Gastroesophageal sphincter (tissue), 4 donors: ENCODE results near the gene OTOP3. TPM values are rescaled to one million over a fixed set of nuclear protein-coding genes. Genes with fewer than 3 reads are reported as not detected.

Experiments
- ATAC-seq: fragments of 150-250 bp; one replicate; pipeline ENCODE4 v1.9.1; 2016; ENCODE audit warnings: mild to moderate bottlenecking, moderate library complexity
- H3K27ac ChIP-seq, 4 donors: fragments of 200-600 bp; sonication (generic) in 3 of 4; 1 replicate in 3 of 4; 2 replicates in 1 of 4; pipeline ENCODE4 v1.5.1; 2016 to 2019
- H3K27me3 ChIP-seq: fragments of 200-600 bp; sonication (generic); one replicate; pipeline ENCODE4 v1.5.1; 2019
- H3K36me3 ChIP-seq, 2 donors: fragments of 200-600 bp; sonication (generic); one replicate each; pipeline ENCODE4 v1.5.1; 2019; ENCODE audit warnings: control low read depth in 1 of 2
- H3K4me1 ChIP-seq, 3 donors: fragments of 200-600 bp; sonication (generic); 1 replicate in 2 of 3; 2 replicates in 1 of 3; pipeline ENCODE4 v1.5.1; 2016 to 2019; ENCODE audit warnings: control low read depth in 2 of 3
- H3K4me3 ChIP-seq, 2 donors: fragments of 200-600 bp; sonication (generic); one replicate each; pipeline ENCODE4 v1.5.1; 2019; ENCODE audit warnings: mild to moderate bottlenecking in 1 of 2, moderate library complexity in 1 of 2
- H3K9me3 ChIP-seq, 3 donors: fragments of 200-600 bp; sonication (generic); one replicate each; pipeline ENCODE4 v1.5.1; 2017 to 2019; ENCODE audit warnings: control low read depth in 2 of 3
- CTCF ChIP-seq, 4 experiments: fragments of 200-600 bp in 2 of 4; fragments of 450-650 bp in 2 of 4; sonication (generic) in 1 of 4; IDR thresholded peaks; one replicate each; pipeline ENCODE4 v1.5.1; 2017 to 2019; ENCODE audit warnings: antibody characterized with exemption in 4 of 4, mild to moderate bottlenecking in 2 of 4, moderate library complexity in 2 of 4
- EP300 ChIP-seq: sonication (generic); formaldehyde crosslinking; IDR thresholded peaks from one replicate; pipeline ENCODE4 v1.6.1; 2017; ENCODE audit warnings: antibody characterized with exemption, mild to moderate bottlenecking
- POLR2A ChIP-seq, 2 donors: fragments of 450-650 bp; IDR thresholded peaks; one replicate each; pipeline ENCODE4 v1.6.1; 2017; ENCODE audit warnings: antibody characterized with exemption in 2 of 2, mild to moderate bottlenecking in 2 of 2, moderate library complexity in 1 of 2
- POLR2AphosphoS5 ChIP-seq: sonication (generic); formaldehyde crosslinking; IDR thresholded peaks from one replicate; pipeline ENCODE4 v1.6.1; 2017; ENCODE audit warnings: antibody characterized with exemption
- WGBS, 2 donors: methylation state at CpG; one replicate each; pipeline ENCODE4 v1.1.5; 2018; ENCODE audit warnings: low coverage in 1 of 2; 5-methylcytosine and 5-hydroxymethylcytosine counted together
- total RNA-seq, 4 donors: library from RNA; depleted of rRNA; stranded (reverse); fragments of >200 nt; gene quantifications; one replicate each; pipeline ENCODE4 v1.1.0, GENCODE V29; 2016

OTOP3 gene
- total RNA-seq, 4 donors from 2014 or later, result 0.31 to 0.82 TPM; not detected in 2

DNA sequence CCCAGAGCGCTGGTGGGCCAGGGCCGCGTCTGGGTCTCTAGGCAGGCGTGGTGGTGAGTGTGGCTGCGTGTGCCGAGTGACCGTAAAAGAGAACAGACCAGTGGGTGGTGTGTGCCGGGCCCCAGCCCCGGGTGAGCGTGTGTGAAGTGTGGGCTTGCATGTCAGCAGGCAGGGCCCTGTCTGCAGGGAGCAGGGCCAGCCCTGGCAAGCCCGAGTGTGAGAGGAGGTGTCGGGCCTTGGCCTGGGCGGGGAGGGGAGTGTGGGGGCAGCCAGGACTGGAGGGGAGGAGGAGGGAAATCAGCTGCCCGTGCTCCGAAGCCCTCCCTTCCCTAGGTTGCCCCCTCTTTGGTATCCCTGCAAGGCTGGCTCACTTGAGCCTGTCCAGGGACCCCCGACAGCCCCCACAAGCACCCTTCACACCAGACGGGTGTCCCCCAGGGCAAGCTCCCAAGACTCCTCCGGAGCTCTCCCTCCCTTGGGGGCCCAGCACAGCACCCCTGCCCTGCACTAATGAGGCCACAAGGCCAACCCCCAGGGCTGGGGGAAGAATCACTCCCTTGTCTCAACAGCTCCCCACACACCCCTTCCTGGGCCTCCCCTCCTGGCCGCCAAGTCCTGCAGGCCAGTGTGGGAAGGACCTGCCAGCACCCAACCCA is 14.5 kb upstream of the OTOP3 start:
- H3K36me3 ChIP-seq, result no peaks in the 10 kb centered on the region
- H3K27me3 ChIP-seq, result peaks cover 100% of the 10 kb centered on the region
- no peak overlapping the region for H3K27ac ChIP-seq
- no peak overlapping the region for H3K4me3 ChIP-seq
- no peak for ATAC-seq
- peaks cover 0 to 34% (median 14%) of the 10 kb centered on the region in 3 donors for H3K4me1 ChIP-seq
- H3K9me3 ChIP-seq, result no peaks in the 10 kb centered on the region
- no peak for TF ChIP-seq CTCF (IDR thresholded peaks at IDR 0.05)
- TF ChIP-seq POLR2AphosphoS5, result no peak
- no peak for TF ChIP-seq POLR2A (IDR thresholded peaks at IDR 0.05)
- no peak for TF ChIP-seq EP300
- WGBS, 2 donors, result 57% methylated on average over 5 of the region's 19 CpGs; no CpG with 5 or more reads in 1 of the 2 donors

- H3K36me3 ChIP-seq, result no peaks in the 10 kb centered on the region
- H3K9me3 ChIP-seq, result no peaks in the 10 kb centered on the region
- peaks cover 0 to 34% (median 14%) of the 10 kb centered on the region in 3 donors for H3K4me1 ChIP-seq
- no peak for ATAC-seq
- peaks cover 100% of the 10 kb centered on the region for H3K27me3 ChIP-seq
- H3K4me3 ChIP-seq, result no peak overlapping the region
- H3K27ac ChIP-seq, result no peak overlapping the region
- WGBS, 2 donors, result no CpG with 5 or more reads among the region's 2 CpGs
- no peak for TF ChIP-seq CTCF (IDR thresholded peaks at IDR 0.05)
- TF ChIP-seq POLR2A (IDR thresholded peaks at IDR 0.05), result no peak
- no peak for TF ChIP-seq POLR2AphosphoS5
- TF ChIP-seq EP300, result no peak
These were observed 13.9 kb upstream of the OTOP3 start for GRCh38 chr17:74921769-74922168.

GRCh38 chr17:74922172-74922571 is 13.5 kb upstream of the OTOP3 start:
- peaks cover 100% of the 10 kb centered on the region for H3K27me3 ChIP-seq
- H3K4me1 ChIP-seq, result peaks cover 0 to 34% (median 14%) of the 10 kb centered on the region in 3 donors
- H3K9me3 ChIP-seq, result no peaks in the 10 kb centered on the region
- TF ChIP-seq POLR2AphosphoS5 (no peak), POLR2A (IDR thresholded peaks at IDR 0.05) (no peak), CTCF (IDR thresholded peaks at IDR 0.05) (no peak), EP300 (no peak)
- ATAC-seq, result no peak
- H3K4me3 ChIP-seq, result no peak overlapping the region
- no peak overlapping the region for H3K27ac ChIP-seq
- no peaks in the 10 kb centered on the region for H3K36me3 ChIP-seq
- WGBS, 2 donors, result 68 to 73% methylated on average over 5 to 6 of the region's 6 CpGs

GRCh38 chr17:74922694-74923537 is 12.8 kb upstream of the OTOP3 start, which contains the start of gene USH1G:
USH1G (minus strand) TSS chr17:74923255; CDS start chr17:74923073, 182 bp downstream.
- 57% methylated on average over 1 of the region's 57 CpGs; no CpG with 5 or more reads in 1 of the 2 donors for WGBS, 2 donors
- peaks cover 0 to 34% (median 14%) of the 10 kb centered on the region in 3 donors for H3K4me1 ChIP-seq
- TF ChIP-seq POLR2AphosphoS5 (no peak), CTCF (IDR thresholded peaks at IDR 0.05) (no peak), EP300 (no peak), POLR2A (IDR thresholded peaks at IDR 0.05) (no peak)
- no peak within 1 kb of the TSS for H3K27ac ChIP-seq
- no peaks in the 10 kb centered on the region for H3K9me3 ChIP-seq
- H3K4me3 ChIP-seq, result peak within 1 kb of the TSS in 1 of 2 donors; percentile 44
- H3K27me3 ChIP-seq, result peaks cover 100% of the 10 kb centered on the region
- peak; percentile 6 for ATAC-seq
- no peaks in the 10 kb centered on the region for H3K36me3 ChIP-seq
